Limb (tissue), 2 donors: ENCODE results near the gene HSPG2.
"Not testable (repeated sequence)": the region's sequence is repeated elsewhere in the genome, so short reads cannot be mapped to it uniquely, and the experiment has no call there.

Source experiments
- DNase-seq, 2 donors: peaks; one replicate each; pipeline ENCODE4 v3.0.0-alpha.2; 2016; ENCODE audit errors: extremely low spot score in 2 of 2

Gene HSPG2

GRCh38 chr1:21933397-21934248 is 3.5 kb downstream of the HSPG2 start:
- DNase-seq = peak in 1 of 2 donors; percentile 64

DNA sequence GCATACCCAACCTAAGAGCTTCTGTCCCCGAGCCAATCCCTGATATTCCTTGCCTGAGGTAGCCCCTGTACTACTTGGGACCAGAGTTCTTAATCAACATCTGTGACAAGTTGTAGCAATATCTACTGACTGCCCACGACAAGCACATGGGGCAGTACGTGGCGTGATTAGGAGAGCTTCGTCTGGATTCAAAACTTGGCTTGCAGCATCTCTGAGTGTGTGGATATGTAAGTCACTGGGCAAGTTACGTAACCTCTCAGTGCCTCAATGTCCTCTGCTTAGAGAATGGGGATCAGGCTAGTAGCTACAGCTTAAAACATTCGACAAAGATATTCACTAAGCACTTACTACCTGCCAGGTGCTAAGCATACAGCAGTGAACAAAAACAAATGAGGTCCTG is 5.0 kb downstream of the HSPG2 start:
- DNase-seq = no peak

DNA sequence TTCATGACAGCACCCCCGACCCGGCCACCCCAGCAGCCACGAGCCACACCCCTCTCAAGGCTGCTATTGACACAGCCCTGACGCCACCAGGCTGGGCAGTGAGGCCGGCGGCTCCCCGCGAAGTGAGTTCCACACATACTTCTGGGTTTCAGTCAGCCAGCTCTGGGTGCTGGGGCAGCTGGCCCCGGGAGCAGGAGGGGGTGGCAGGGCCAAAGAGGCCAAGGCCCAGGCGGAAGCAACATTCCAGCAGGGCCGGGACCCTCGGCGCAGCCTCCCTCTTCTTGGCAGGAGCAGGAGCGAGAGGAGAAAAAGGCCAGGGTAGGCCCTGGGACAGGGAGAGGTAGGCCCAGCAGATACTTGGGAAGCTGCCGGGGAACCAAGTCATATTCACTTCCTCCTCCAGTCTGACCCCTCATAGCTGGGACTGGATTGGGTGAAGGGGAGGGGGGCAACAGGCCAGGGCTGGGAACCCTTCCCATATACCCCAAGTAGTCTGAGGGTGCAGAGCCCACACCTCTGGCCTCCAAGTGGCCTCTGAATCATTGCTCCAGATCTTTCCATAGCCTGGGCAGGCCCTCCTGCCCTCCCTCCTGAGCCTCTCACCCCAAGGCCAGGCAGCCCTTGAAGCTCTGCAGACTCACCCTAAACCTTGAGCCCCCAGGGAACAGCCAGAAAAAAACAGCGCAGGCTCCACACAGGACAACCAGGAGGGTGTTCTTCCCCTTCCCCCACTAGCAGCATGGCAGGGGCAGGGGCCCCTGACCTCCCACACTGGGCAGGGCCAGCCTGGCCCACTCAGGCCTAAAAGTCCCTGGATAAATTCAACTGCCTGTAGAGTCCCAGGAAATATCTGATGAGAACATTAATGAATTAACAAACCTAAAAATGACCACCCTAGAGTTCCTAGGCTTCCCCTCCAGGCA is 5.7 kb downstream of the HSPG2 start:
- peak in 1 of 2 donors; percentile 58 for DNase-seq

GRCh38 chr1:21930629-21931170 is 6.4 kb downstream of the HSPG2 start:
- DNase-seq = no peak

DNA sequence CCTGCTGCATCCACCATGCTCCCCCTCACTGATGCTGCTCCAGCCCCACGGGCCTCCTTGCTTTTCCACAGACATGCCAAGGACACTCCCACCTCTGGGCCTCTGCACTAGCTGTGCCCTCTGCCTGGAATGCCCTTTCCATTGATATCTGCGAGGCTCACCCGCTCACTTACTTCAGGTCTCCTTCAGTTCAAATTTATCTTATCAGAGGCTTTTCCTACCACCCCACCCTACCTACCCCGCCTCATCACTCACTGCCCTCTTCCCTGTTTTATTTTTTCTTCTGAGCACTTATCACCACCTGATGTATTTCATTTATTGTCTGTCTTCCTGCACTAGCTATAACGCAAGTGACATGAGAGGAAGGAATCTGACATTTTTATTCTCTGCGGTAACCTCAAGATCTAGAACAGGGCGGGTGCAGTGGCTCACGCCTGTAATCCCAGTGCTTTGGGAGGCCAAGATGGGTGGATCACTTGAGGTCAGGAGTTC is 7.0 kb downstream of the HSPG2 start:
- no peak for DNase-seq

DNA sequence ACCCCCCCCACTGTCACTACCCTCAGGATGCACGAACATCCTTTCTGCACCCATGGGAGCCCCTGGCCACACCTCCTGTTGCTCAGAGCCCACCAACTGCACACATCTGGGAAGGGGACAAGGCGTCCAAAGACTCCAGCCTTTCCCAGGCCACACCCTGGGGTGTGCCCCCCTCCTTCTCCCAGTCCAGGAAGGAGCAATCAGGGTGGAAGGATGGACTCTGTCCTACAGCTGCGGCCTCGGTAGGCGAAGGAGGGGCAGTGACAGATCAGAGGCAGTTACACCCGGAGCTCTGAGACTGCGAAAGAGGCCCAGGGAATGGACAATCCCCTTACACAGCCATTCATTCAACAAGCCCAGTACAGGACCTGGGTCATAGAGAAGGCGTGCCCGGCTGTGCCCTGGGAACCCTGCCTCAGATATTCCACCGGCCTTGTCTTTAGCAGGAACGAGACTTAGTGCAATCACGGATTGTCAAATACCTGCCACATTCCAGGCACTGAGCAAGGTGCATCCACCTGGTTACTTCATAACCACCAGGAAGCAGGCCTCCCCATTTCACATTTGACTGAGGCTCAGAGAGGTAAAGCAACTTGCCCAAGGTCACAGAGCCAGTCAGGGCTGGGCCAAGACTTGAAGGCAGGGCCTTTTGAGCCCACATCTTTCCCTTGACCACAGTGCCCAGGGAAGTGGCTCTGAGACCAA is 9.4 kb downstream of the HSPG2 start:
- DNase-seq = no peak

- no peak for DNase-seq
Observed at GRCh38 chr1:21926814-21927532, 10.1 kb downstream of the HSPG2 start.

GRCh38 chr1:21926065-21926464 is 11.0 kb downstream of the HSPG2 start:
- DNase-seq = no peak

DNA sequence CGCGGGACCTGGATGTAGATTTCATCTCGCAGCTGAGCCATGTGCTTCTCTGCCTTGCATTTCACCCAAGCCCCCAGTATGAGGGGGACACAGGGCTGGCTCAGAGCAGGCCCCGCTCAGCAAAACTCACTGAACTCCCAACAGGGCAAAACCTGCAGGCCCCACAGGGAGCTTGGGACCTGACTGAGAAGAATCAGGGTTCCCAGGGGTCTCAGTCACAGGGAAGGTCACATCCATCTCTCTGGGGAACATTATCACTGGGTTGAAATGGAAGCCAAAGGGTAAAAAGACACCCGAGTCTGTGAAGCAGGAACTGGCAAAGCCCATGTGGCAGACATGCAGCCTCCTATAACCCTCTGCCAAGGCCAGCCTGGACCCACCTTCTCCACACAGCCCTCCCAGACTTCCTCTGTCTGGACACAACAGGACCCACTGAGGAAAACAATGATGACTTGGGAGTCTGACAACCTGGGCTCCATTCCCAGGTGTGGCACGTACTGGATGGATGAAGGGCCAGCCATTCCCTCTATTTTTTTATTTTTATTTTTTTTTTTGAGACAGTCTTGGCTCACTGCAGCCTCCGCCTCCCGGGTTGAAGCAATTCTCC is 11.7 kb downstream of the HSPG2 start:
- no peak for DNase-seq

GRCh38 chr1:21924503-21925005 is 12.6 kb downstream of the HSPG2 start:
- no peak for DNase-seq

GRCh38 chr1:21922090-21923013 is 14.8 kb downstream of the HSPG2 start:
- DNase-seq = no peak

GRCh38 chr1:21921100-21921875 is 15.8 kb downstream of the HSPG2 start:
- DNase-seq = no peak

DNA sequence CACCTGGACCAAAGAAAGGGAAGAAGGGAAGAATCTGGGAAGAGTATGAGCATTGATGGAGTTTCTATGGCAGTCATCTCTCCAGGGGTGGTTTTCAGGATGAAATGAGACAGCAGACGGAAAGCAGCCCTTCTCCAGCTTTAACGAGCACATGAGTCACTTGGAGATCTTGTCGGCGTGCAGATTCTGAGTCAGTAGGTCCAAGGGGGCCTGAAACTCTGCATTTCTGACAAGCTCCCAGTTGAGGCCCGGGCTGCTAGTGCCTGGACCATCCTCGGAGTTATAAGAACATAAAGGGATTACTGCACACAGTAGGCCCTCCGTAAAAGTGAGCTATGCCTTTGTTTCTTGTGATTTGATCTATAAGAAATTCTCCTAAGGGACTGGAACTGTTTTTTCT is 17.6 kb downstream of the HSPG2 start:
- no peak for DNase-seq

- DNase-seq = not testable (repeated sequence)
Observed at GRCh38 chr1:21917239-21917631, 19.9 kb downstream of the HSPG2 start.

DNA sequence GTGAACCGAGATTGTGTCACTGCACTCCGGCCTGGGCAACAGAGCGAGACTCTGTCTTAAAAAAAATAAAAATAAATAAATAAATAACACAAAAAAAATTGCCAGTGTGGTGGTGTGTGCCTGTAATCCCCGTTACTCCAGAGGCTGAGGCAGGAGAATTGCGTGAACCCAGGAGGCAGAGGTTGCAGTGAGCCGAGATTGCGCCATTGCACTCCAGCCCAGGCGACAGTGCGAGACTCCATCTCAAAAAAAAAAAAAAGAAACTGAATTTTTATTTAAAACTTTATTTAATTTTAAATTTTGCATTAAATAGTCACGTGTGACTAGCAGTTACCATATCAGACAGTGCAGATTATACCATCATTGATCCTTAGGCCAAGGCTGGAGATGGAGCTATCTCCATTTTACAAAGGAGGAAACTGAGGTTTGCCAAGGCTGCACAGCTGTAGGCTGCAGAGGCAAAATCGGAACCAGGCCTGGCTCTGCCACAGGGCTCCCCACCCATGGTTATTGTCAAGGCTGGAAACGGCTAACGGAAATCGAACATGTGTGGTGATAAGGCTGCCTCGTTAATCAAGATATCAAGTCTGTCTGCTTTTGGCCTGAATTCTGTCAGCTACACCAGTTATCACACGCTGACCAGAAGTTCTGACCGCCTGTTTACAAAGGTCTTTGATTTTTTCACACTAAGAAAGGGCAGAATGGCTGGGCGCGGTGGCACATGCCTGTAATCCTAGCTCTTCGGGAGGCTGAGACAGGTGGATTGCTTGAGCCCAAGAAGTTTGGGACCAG is 20.5 kb downstream of the HSPG2 start:
- no peak for DNase-seq

DNA sequence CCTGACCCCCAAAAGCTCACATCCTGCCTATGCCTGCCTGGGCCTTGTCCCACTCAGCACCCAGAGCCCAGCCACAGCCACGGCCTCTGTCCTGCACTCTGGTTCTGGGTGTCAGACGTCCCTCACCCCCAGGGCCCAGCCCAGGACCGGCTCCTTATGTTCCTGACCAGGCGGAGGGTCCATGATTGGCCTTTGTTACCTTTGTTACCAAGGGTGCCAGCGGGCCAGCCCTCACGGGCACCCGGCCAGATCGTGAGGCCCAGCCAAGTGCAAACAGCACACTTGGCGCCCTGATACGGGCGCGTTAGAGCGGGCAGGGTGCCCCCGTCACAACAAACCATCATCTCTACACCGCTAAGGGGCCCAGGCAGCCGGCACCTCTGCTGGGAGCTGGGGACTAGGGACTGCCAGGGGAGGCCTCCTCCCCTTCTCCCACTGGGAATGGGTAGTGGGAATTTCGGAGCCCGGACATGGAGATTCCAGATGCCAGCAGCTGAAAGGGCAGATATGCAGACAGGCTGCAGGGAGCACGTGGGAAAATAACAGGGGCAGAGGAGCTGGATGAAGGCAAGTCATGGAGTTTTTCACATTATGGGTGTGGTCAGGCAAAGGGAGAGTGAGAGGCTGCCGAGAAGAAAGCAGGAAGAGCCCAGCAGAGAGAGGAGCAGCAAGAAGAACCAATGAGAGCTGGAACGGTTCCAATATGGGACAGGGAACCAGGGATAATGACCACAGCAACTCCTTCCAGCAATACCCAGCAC is 22.1 kb downstream of the HSPG2 start:
- no peak for DNase-seq

DNA sequence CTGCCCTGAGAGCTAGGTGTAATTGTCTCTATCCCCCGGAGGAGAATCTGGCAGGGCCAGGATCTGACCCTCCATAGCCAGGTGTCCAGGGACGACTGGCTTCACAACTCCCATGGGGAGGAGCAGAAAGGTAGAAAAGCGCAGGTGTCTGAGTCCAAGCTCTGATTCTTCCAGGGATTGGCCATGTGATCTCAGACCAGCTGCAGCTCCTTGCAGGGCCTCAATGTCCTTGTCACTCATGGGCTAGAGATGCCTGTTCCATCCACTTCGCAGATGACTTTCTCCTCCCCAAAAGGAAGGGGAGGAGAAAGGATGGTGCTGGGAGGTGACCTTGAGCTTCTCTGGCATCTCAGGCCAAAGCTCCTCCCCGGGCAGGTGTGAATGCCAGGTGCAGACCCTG is 22.7 kb downstream of the HSPG2 start:
- DNase-seq = no peak
